HepG2 (cell line): ENCODE results near the gene NCBP2. TPM values are rescaled to one million over a fixed set of nuclear protein-coding genes. Genes with fewer than 3 reads are reported as not detected.

ENCODE experiments used
- ATAC-seq: fragments of 200-7000 bp; cut with Tn5 transposase; 3 replicates; pipeline ENCODE4 v1.9.1; 2020; ENCODE audit warnings: mild to moderate bottlenecking, moderate library complexity
- BruUV-seq: library from RNA; stranded (reverse); fragments of 400-500 nt; replicated peaks from 2 replicates; lab custom pipeline; 2021; lab: Mats Ljungman, UMichigan
- CTCF ChIA-PET: fragments of 300-600 bp; formaldehyde crosslinking; extraction: SDS; loops from one replicate; lab custom pipeline; 2021; ENCODE audit warnings: low total read pairs, inconsistent platforms, low intra/inter-chr PET ratio; lab: Yijun Ruan, JAX
- POLR2A ChIA-PET: fragments of 350-600 bp; sonication (Branson Sonifier 250); formaldehyde crosslinking; loops from one replicate; lab custom pipeline; 2020; ENCODE audit warnings: antibody characterized with exemption, inconsistent platforms; lab: Yijun Ruan, JAX
- DNase-seq: peaks from one replicate; pipeline ENCODE4 v3.0.0-alpha.2; 2015; ENCODE audit warnings: low spot score
- FAIRE-seq: peaks from 3 replicates; lab custom pipeline; 2011; peaks lifted over from hg19 to GRCh38; lab: Jason Lieb, UNC
- H2AFZ ChIP-seq: one replicate; pipeline ENCODE4 v1.6.1; 2011; ENCODE audit warnings: low read length, inconsistent platforms
- H3K27ac ChIP-seq: fragments of 300-600 bp; 3 replicates; pipeline ENCODE4 v1.8.0; 2011; ENCODE audit warnings: mixed run types, mild to moderate bottlenecking, mixed read lengths, low read length, inconsistent platforms; ENCODE audit not compliant: insufficient read depth; ENCODE audit errors: extremely low read length
- H3K27me3 ChIP-seq, 2 experiments: fragments of 200-600 bp in 1 of 2; 2 replicates in 1 of 2; 3 replicates in 1 of 2; pipeline versions ENCODE4 v1.6.0 to v1.8.0; 2011; ENCODE audit warnings: low read length in 2 of 2, mild to moderate bottlenecking in 2 of 2, moderate library complexity in 2 of 2, inconsistent platforms in 1 of 2; ENCODE audit not compliant: insufficient read depth in 2 of 2, control insufficient read depth in 1 of 2
- H3K36me3 ChIP-seq, 2 experiments: fragments of 200-600 bp in 1 of 2; replicated peaks in 1 of 2; 2 replicates in 1 of 2; 3 replicates in 1 of 2; pipeline versions ENCODE4 v1.5.1 to v1.8.0; 2011; ENCODE audit warnings: low read length in 2 of 2, inconsistent platforms in 1 of 2; ENCODE audit not compliant: insufficient read depth in 2 of 2, control insufficient read depth in 1 of 2
- H3K4me1 ChIP-seq: 2 replicates; pipeline ENCODE4 v1.5.1; 2012; ENCODE audit warnings: low read length, inconsistent platforms; ENCODE audit not compliant: insufficient read depth
- H3K4me2 ChIP-seq: 2 replicates; pipeline ENCODE4 v1.6.0; 2011; ENCODE audit warnings: low read depth, low read length, inconsistent platforms
- H3K4me3 ChIP-seq, 3 experiments: fragments of 200-600 bp in 1 of 3; sonication (generic), shearing (Covaris generic) in 1 of 3; replicated peaks in 1 of 3; 2 replicates each; pipeline ENCODE4 v1.5.1; 2011 to 2016; ENCODE audit warnings: low read length in 3 of 3, inconsistent platforms in 2 of 3, low read depth in 2 of 3, mild to moderate bottlenecking in 2 of 3, control low read depth in 1 of 3, mixed read lengths in 1 of 3; ENCODE audit not compliant: insufficient read depth in 1 of 3
- H3K79me2 ChIP-seq: one replicate; pipeline ENCODE4 v1.6.1; 2011; ENCODE audit warnings: low read length, inconsistent platforms; ENCODE audit not compliant: insufficient read depth
- H3K9ac ChIP-seq: 2 replicates; pipeline ENCODE4 v1.6.0; 2011; ENCODE audit warnings: mild to moderate bottlenecking, low read depth, low read length, inconsistent platforms; ENCODE audit not compliant: insufficient read depth
- H3K9me3 ChIP-seq: 2 replicates; pipeline ENCODE4 v1.5.1; 2012; ENCODE audit warnings: mild to moderate bottlenecking, low read length
- H4K20me1 ChIP-seq: 2 replicates; pipeline ENCODE4 v1.6.0; 2011; ENCODE audit warnings: inconsistent platforms, mild to moderate bottlenecking, low read length, moderate library complexity; ENCODE audit not compliant: insufficient read depth
- ELF4 ChIP-seq: sonication (generic); formaldehyde crosslinking; IDR thresholded peaks from 2 replicates; pipeline ENCODE4 v1.5.0; 2020; ENCODE audit warnings: missing genetic modification reagents, mild to moderate bottlenecking, moderate library complexity, borderline replicate concordance
- HMGXB4 ChIP-seq, 2 experiments: sonication (generic) in 1 of 2; formaldehyde crosslinking in 1 of 2; IDR thresholded peaks; 2 replicates each; pipeline versions ENCODE4 v1.4.0 to v1.6.1; 2018 to 2020; ENCODE audit warnings: missing genetic modification reagents in 2 of 2, borderline replicate concordance in 1 of 2, low read depth in 1 of 2, mild to moderate bottlenecking in 1 of 2, missing biosample characterization in 1 of 2
- SNAPC4 ChIP-seq: sonication (generic); formaldehyde crosslinking; IDR thresholded peaks from 2 replicates; pipeline ENCODE4 v1.4.0; 2020; ENCODE audit warnings: mild to moderate bottlenecking, missing genetic modification reagents
- TFE3 ChIP-seq: IDR thresholded peaks from 2 replicates; pipeline ENCODE4 v1.6.1; 2016
- ZC3H4 ChIP-seq: sonication (generic); formaldehyde crosslinking; IDR thresholded peaks from 2 replicates; pipeline ENCODE4 v1.4.0; 2020; ENCODE audit warnings: missing genetic modification reagents, borderline replicate concordance
- ZNF558 ChIP-seq: sonication (generic); formaldehyde crosslinking; IDR thresholded peaks from 2 replicates; pipeline ENCODE4 v1.9.0; 2022; ENCODE audit warnings: mild to moderate bottlenecking, missing genetic modification reagents, borderline replicate concordance
- ZNF878 ChIP-seq: sonication (generic); formaldehyde crosslinking; IDR thresholded peaks from 2 replicates; pipeline ENCODE4 v1.8.1; 2023; ENCODE audit warnings: mild to moderate bottlenecking, missing genetic modification reagents, moderate library complexity
- WGBS: methylation state at CpG from one replicate; pipeline ENCODE4 v1.1.6; 2017; ENCODE audit warnings: low lambda C conversion rate; 5-methylcytosine and 5-hydroxymethylcytosine counted together
- in situ Hi-C: cut with HindIII; loops from 2 replicates; pipeline ENCODE4 v1.10.0; 2017; ENCODE audit warnings: low pct_unique_long_range_greater_than_20kb; ENCODE audit not compliant: extremely low pct_ligation_motif_present
- intact Hi-C: fragments of 100-400 bp; cut with micrococcal nuclease; formaldehyde crosslinking; loops from one replicate; pipeline ENCODE4 v1.10.0; 2022; ENCODE audit not compliant: unreplicated experiment
- polyA plus RNA-seq, 8 experiments: library from polyadenylated mRNA; depleted of rRNA in 3 of 8; stranded (reverse) in 7 of 8; unstranded in 1 of 8; fragments of >200 nt; fragmentation: Illumina TruSeq in 4 of 8; extraction: Trizol in 4 of 8; gene quantifications; 2 replicates each; pipeline versions ENCODE4 v1.2.1 to v1.2.3, GENCODE V29; 2011 to 2016; ENCODE audit warnings: low read depth in 4 of 8, missing spikeins in 1 of 8, mixed read lengths in 1 of 8; ENCODE audit not compliant: insufficient read depth in 1 of 8
- total RNA-seq, 5 experiments: library from RNA; depleted of rRNA; stranded (reverse); fragments of >200 nt; fragmentation: Illumina TruSeq; extraction: Trizol; gene quantifications; 2 replicates each; pipeline ENCODE4 v1.2.3, GENCODE V29; 2016; ENCODE audit warnings: low read depth in 1 of 5

The NCBP2 gene
- total and polyA plus RNA-seq, 2 of the 13 experiments (the other 11 are each of a cell fraction or from before 2014, with no cell fraction given) = 58.7 to 95.5 TPM

- H3K9me3 ChIP-seq = no peaks in the 10 kb centered on the region
- no peaks in the 10 kb centered on the region for H4K20me1 ChIP-seq
- H3K4me1 ChIP-seq = peaks cover 10% of the 10 kb centered on the region
- H3K4me2 ChIP-seq = no peak overlapping the region
- WGBS = 95% methylated on average over 3 of the region's 3 CpGs
- TF ChIP-seq TFE3 (no peak), HMGXB4 (CRISPR knock-in tag; IDR thresholded peaks at IDR 0.05; ENCODE audit: borderline replicate concordance in 1 of 2, low read depth in 1 of 2) (no peak), ELF4 (no peak), ZNF558 (CRISPR knock-in tag) (no peak), SNAPC4 (CRISPR knock-in tag) (no peak), ZC3H4 (CRISPR knock-in tag) (no peak), ZNF878 (CRISPR knock-in tag) (no peak)
- TF ChIP-seq, all 625 proteins: peak for 0
- Histone ChIP-seq H3K4me3 (no peak overlapping the region), H3K27me3 (no peaks in the 10 kb centered on the region), H3K79me2 (no peaks in the 10 kb centered on the region), H3K9ac (no peak overlapping the region), H2AFZ (no peak overlapping the region), H3K27ac (no peak overlapping the region), H3K36me3 (peaks cover 26 to 83% of the 10 kb centered on the region in 2 experiments)
- ATAC-seq (no peak), DNase-seq (no peak), FAIRE-seq (no peak)
- POLR2A ChIA-PET = no interaction called here
- CTCF ChIA-PET = no interaction called here
- BruUV-seq = no TSS peak
- in situ Hi-C loops = no loop called here
- intact Hi-C loops = no loop called here
Measured at GRCh38 chr3:196932600-196932999, 9.7 kb downstream of the NCBP2 start.
